Measurements from ENCODE around the gene PBLD.

GRCh38 chr10:68310531-68310930, 22.2 kb downstream of the PBLD start:
- TF ChIP-seq POLR2A (IDR thresholded peaks at IDR 0.05), result no peak
- no peak for TF ChIP-seq CTCF (IDR thresholded peaks at IDR 0.05)

Measured in body of pancreas (tissue), 4 donors.